HepG2 (cell line): ENCODE measurements around the gene CHID1. TPM values are rescaled to one million over a fixed set of nuclear protein-coding genes. Genes with fewer than 3 reads are reported as not detected.

Source experiments
- GATAD1 ChIP-seq: IDR thresholded peaks from 2 replicates; pipeline ENCODE4 v1.6.1; 2016; ENCODE audit warnings: missing genetic modification reagents, missing compliant biosample characterization
- HNF4A ChIP-seq: sonication (generic); formaldehyde crosslinking; IDR thresholded peaks from 2 replicates; pipeline ENCODE4 v1.4.0; 2020; ENCODE audit warnings: missing genetic modification reagents
- IKZF1 ChIP-seq: fragments of 450-650 bp; IDR thresholded peaks from 2 replicates; pipeline ENCODE4 v1.7.1; 2016
- RFX5 ChIP-seq: IDR thresholded peaks from 2 replicates; pipeline ENCODE4 v1.6.1; 2011; ENCODE audit warnings: low read depth, low read length, improper control_type of control experiment
- RXRA ChIP-seq: sonication (generic); formaldehyde crosslinking; IDR thresholded peaks from 2 replicates; pipeline ENCODE4 v1.5.1; 2020; ENCODE audit warnings: missing genetic modification reagents
- SMAD3 ChIP-seq: sonication (generic); formaldehyde crosslinking; IDR thresholded peaks from 2 replicates; pipeline ENCODE4 v1.4.0; 2020; ENCODE audit warnings: missing genetic modification reagents
- ZNF430 ChIP-seq: sonication (generic); formaldehyde crosslinking; IDR thresholded peaks from 2 replicates; pipeline ENCODE4 v1.9.0; 2021; ENCODE audit warnings: mild to moderate bottlenecking, missing genetic modification reagents
- ZNF7 ChIP-seq: IDR thresholded peaks from 2 replicates; pipeline ENCODE4 v1.6.1; 2016; ENCODE audit warnings: missing biosample characterization, missing genetic modification reagents
- polyA plus RNA-seq, 8 experiments: library from polyadenylated mRNA; depleted of rRNA in 3 of 8; stranded (reverse) in 7 of 8; unstranded in 1 of 8; fragments of >200 nt; fragmentation: Illumina TruSeq in 4 of 8; extraction: Trizol in 4 of 8; gene quantifications; 2 replicates each; pipeline versions ENCODE4 v1.2.1 to v1.2.3, GENCODE V29; 2011 to 2016; ENCODE audit warnings: low read depth in 4 of 8, missing spikeins in 1 of 8, mixed read lengths in 1 of 8; ENCODE audit not compliant: insufficient read depth in 1 of 8
- total RNA-seq, 5 experiments: library from RNA; depleted of rRNA; stranded (reverse); fragments of >200 nt; fragmentation: Illumina TruSeq; extraction: Trizol; gene quantifications; 2 replicates each; pipeline ENCODE4 v1.2.3, GENCODE V29; 2016; ENCODE audit warnings: low read depth in 1 of 5
- TF ChIP-seq, protein P1 (sequence below): sonication (generic); formaldehyde crosslinking; IDR thresholded peaks from 2 replicates; pipeline ENCODE4 v1.4.0; 2020; ENCODE audit warnings: missing genetic modification reagents, mild to moderate bottlenecking, borderline replicate concordance
- TF ChIP-seq, protein P2 (sequence below): sonication (generic); formaldehyde crosslinking; IDR thresholded peaks from 2 replicates; pipeline ENCODE4 v1.4.0; 2020; ENCODE audit warnings: mild to moderate bottlenecking, missing genetic modification reagents, borderline replicate concordance
- TF ChIP-seq, protein P3 (sequence below): sonication (generic); formaldehyde crosslinking; IDR thresholded peaks from 2 replicates; pipeline ENCODE4 v1.8.0; 2022; ENCODE audit warnings: mild to moderate bottlenecking, missing genetic modification reagents, borderline replicate concordance
- TF ChIP-seq, protein P4 (sequence below): IDR thresholded peaks from 2 replicates; pipeline ENCODE4 v1.6.1; 2012; ENCODE audit warnings: inconsistent platforms
- TF ChIP-seq, protein P5 (sequence below): sonication (generic); formaldehyde crosslinking; IDR thresholded peaks from 2 replicates; pipeline ENCODE4 v1.5.1; 2020; ENCODE audit warnings: missing genetic modification reagents, mild to moderate bottlenecking, borderline replicate concordance

The CHID1 gene
- total and polyA plus RNA-seq, 2 of the 13 experiments (the other 11 are each of a cell fraction or from before 2014, with no cell fraction given): 65.1 to 93.6 TPM

DNA sequence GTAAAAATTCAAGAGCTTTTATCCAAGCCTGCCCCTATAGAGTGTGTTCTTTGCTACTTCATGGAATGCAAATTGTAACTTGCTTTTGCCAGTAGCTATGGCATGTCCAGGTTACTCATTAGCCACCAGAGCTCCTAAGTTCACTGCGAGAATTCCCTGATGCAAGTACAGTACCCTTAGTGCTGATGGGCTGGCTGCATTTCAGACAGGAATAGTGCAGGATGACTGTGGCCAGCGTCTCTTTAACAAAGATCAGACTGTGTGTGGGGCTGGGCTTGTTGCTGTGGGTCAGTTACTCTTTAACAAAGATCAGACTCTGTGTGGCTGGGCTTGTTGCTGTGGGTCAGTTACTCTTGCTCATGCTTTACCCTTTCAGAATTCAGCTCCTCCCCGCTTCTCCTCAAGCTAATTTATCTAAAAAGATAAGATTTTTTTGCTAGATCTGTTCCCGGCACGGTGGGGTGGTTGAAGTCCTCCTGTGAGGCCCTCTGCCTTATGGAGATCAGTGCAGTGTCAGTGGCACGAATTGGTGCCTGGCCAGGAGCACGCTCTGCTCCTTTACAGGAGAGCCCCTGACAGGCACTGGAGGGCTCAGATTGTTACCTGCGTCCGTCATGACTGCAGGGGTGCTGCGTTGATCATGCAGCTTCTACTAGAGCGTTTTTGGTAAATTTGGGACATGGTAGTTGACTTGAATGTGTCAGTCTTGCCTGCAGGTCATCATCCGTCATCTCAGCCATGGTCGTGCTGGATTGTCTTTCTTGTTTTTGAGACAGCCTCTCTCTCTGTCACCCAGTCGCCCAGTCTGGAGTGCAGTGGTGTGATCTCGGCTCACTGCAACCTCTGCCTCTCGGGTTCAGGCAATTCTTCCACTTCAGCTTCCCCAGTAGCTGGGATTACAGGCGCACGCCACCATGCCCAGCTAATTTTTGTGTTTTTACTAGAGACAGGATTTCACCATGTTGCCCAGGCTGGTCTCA lies 42.1 kb upstream of the CHID1 start (continued):
- TF ChIP-seq, protein P1, sequence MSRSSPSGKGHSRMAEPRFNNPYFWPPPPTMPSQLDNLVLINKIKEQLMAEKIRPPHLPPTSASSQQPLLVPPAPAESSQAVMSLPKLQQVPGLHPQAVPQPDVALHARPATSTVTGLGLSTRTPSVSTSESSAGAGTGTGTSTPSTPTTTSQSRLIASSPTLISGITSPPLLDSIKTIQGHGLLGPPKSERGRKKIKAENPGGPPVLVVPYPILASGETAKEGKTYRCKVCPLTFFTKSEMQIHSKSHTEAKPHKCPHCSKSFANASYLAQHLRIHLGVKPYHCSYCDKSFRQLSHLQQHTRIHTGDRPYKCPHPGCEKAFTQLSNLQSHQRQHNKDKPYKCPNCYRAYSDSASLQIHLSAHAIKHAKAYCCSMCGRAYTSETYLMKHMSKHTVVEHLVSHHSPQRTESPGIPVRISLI (CRISPR knock-in tag): peak; percentile 40; the same call in 1 of the 2 replicates
- TF ChIP-seq GATAD1 (CRISPR knock-in tag) (no peak), ZNF430 (CRISPR knock-in tag) (0 out of 2 replicates have a peak, but pooled peaks have one; percentile 36), HNF4A (CRISPR knock-in tag) (peak; percentile 74), IKZF1 (no peak), ZNF7 (CRISPR knock-in tag) (no peak), SMAD3 (CRISPR knock-in tag) (no peak), RXRA (CRISPR knock-in tag) (peak; percentile 41; the same call in 1 of the 2 replicates), RFX5 (peak; percentile 44; the same call in 1 of the 2 replicates)
- TF ChIP-seq, protein P2, sequence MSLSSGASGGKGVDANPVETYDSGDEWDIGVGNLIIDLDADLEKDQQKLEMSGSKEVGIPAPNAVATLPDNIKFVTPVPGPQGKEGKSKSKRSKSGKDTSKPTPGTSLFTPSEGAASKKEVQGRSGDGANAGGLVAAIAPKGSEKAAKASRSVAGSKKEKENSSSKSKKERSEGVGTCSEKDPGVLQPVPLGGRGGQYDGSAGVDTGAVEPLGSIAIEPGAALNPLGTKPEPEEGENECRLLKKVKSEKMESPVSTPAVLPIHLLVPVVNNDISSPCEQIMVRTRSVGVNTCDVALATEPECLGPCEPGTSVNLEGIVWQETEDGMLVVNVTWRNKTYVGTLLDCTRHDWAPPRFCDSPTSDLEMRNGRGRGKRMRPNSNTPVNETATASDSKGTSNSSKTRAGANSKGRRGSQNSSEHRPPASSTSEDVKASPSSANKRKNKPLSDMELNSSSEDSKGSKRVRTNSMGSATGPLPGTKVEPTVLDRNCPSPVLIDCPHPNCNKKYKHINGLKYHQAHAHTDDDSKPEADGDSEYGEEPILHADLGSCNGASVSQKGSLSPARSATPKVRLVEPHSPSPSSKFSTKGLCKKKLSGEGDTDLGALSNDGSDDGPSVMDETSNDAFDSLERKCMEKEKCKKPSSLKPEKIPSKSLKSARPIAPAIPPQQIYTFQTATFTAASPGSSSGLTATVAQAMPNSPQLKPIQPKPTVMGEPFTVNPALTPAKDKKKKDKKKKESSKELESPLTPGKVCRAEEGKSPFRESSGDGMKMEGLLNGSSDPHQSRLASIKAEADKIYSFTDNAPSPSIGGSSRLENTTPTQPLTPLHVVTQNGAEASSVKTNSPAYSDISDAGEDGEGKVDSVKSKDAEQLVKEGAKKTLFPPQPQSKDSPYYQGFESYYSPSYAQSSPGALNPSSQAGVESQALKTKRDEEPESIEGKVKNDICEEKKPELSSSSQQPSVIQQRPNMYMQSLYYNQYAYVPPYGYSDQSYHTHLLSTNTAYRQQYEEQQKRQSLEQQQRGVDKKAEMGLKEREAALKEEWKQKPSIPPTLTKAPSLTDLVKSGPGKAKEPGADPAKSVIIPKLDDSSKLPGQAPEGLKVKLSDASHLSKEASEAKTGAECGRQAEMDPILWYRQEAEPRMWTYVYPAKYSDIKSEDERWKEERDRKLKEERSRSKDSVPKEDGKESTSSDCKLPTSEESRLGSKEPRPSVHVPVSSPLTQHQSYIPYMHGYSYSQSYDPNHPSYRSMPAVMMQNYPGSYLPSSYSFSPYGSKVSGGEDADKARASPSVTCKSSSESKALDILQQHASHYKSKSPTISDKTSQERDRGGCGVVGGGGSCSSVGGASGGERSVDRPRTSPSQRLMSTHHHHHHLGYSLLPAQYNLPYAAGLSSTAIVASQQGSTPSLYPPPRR (CRISPR knock-in tag): peak; percentile 15; the same call in 1 of the 2 replicates
- TF ChIP-seq, protein P3, sequence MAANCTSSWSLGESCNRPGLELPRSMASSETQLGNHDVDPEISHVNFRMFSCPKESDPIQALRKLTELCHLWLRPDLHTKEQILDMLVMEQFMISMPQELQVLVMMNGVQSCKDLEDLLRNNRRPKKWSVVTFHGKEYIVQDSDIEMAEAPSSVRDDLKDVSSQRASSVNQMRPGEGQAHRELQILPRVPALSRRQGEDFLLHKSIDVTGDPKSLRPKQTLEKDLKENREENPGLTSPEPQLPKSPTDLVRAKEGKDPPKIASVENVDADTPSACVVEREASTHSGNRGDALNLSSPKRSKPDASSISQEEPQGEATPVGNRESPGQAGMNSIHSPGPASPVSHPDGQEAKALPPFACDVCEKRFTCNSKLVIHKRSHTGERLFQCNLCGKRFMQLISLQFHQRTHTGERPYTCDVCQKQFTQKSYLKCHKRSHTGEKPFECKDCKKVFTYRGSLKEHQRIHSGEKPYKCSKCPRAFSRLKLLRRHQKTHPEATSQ (CRISPR knock-in tag): 0 out of 2 replicates have a peak, but pooled peaks have one; percentile 31
- TF ChIP-seq, protein P4, sequence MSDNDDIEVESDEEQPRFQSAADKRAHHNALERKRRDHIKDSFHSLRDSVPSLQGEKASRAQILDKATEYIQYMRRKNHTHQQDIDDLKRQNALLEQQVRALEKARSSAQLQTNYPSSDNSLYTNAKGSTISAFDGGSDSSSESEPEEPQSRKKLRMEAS: 0 out of 2 replicates have a peak, but pooled peaks have one; percentile 13
- TF ChIP-seq, protein P5, sequence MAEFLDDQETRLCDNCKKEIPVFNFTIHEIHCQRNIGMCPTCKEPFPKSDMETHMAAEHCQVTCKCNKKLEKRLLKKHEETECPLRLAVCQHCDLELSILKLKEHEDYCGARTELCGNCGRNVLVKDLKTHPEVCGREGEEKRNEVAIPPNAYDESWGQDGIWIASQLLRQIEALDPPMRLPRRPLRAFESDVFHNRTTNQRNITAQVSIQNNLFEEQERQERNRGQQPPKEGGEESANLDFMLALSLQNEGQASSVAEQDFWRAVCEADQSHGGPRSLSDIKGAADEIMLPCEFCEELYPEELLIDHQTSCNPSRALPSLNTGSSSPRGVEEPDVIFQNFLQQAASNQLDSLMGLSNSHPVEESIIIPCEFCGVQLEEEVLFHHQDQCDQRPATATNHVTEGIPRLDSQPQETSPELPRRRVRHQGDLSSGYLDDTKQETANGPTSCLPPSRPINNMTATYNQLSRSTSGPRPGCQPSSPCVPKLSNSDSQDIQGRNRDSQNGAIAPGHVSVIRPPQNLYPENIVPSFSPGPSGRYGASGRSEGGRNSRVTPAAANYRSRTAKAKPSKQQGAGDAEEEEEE (CRISPR knock-in tag): 0 out of 2 replicates have a peak, but pooled peaks have one; percentile 8
